ENCODE data around the gene NEUROG1.

NEUROG1 gene

DNA sequence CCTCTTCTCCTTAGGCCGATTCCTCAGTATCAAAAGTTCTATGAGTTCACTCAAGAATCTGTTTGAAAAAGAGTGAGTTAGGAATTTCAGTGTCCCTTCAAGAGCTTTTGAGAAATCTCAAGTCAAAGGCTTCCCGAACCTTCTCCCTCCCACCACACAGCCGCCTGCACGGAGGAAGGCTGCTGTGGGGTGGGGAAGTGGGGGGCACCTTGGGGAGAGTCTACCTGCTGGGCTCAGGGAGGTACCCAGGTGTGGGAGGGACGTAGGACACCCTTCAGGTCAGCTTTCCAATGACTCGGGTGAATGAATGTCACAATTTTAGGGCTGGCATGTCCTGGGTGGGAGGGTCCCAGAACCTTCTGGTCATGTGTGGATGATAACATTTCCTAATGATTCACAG lies 25.5 kb upstream of the NEUROG1 start:
- DNase-seq, result peak in 1 of 2 donors; percentile 39

DNA sequence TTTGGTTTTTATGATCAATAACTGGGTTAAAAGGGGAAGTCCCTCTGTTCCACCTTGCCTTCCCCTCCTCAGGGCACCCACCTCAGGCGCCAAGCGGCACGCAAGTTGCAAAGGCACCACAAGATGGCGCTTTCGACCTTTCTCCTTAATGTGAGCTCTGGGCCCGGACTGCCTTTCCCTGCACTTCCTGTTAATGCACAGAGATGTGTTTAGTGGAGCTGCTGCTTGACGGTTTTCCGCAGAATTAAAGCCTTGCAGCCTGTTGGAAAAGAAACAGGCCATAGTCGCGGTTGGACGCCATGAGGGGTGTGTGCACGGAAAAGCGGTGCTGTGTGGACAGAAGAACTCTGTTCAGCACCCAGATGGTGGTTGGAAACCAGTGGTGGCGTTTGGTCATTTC lies 25.1 kb upstream of the NEUROG1 start:
- peak; percentile 76 to 95 for DNase-seq

DNA sequence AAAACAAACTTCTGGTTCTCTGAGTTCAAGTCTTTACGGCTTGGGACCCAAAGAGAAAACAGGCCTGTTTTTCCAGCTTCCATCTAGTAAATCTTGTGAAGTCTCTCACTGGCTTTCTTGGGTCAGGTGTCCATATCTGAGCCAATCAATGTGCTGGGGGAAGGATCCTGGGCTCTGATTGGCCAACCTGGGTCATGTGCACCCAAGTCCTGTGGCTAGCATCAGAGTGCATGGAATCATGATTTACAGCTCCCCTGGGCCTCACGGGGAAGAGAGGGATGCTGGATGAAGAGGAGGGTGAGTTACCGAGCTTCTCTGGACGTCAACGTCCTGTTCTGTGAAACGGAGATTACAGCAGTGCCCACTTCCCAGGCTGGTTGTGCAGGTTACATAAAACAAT lies 23.6 kb upstream of the NEUROG1 start:
- peak in 1 of 2 donors; percentile 16 for DNase-seq

- no peak for DNase-seq
Measured at GRCh38 chr5:135557076-135557838, 21.5 kb upstream of the NEUROG1 start.

DNA sequence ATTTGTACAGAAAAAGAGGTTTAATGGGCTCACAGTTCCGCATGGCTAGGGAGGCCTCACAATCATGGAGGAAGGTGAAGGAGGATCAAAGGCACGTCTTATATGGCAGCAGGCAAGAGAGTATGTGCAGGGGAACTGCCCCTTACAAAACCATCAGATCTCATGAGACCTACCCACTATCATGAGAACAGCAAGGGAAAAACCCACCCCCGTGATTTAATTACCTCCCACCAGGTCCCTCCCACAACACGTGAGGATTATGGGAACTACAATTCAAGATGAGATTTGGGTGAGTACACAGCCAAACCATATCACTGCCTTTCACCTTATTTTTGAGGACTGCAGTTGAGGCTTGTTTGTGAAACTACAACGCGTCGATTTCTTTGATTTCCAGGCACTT lies 20.9 kb upstream of the NEUROG1 start:
- DNase-seq, result peak in 1 of 2 donors; percentile 61

GRCh38 chr5:135555530-135555929 lies 19.8 kb upstream of the NEUROG1 start:
- no peak for DNase-seq

- no peak for DNase-seq
Measured at GRCh38 chr5:135553688-135554462, 18.1 kb upstream of the NEUROG1 start.

- DNase-seq, result peak; percentile 60 to 93
Measured at GRCh38 chr5:135551593-135552447, 16.1 kb upstream of the NEUROG1 start.

DNA sequence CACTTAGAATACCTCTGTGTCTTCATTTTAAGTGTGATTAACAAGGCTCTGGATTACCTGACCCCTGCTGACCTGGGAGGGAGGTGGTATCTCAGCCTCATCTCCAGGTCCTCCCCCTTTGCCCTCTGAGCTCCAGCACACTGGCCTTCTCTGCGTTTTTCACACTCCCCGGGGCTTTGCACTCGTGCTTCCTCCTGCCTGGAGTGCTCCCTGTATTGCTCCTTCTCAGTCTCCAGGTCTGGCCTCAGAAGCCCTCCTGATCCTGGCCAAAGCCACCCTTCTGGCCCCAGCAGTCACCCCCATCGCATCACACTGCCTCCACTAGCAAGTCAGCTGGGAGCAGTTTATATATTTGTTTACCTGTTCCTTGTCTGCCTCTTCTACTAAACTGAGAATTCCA lies 13.6 kb upstream of the NEUROG1 start:
- no peak for DNase-seq

DNA sequence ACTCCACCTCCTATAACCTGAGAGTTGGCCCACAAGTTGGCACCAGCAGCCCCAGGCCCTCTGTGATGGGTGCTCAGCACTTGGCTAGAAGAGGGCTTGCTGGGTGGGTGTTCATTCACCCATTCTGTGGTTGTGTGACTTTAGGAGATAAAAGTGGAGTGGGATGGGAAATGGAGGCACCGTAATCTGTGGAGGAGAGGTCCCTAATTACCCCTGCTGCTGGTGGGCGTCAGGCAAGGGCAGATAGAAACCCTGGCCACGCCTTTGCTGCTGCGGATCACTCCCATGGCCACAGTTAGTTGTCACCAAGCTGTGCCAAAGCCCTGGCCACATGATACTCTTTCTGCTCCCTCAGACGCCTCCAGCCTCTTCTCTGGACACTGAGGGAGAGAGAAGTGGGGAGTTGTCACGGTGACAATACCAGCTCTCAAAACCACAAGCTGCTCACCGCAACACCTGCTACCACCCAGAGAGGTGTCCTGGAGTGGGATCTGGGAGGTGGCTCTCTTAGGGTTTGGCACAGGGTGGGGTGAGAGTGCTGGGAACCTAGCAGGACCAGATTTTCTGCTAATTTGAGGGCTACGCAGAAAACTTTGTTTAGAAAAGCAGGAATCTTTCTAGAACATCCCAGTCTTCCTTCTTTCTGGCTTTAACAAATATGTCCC lies 12.0 kb upstream of the NEUROG1 start:
- DNase-seq, result no peak

DNA sequence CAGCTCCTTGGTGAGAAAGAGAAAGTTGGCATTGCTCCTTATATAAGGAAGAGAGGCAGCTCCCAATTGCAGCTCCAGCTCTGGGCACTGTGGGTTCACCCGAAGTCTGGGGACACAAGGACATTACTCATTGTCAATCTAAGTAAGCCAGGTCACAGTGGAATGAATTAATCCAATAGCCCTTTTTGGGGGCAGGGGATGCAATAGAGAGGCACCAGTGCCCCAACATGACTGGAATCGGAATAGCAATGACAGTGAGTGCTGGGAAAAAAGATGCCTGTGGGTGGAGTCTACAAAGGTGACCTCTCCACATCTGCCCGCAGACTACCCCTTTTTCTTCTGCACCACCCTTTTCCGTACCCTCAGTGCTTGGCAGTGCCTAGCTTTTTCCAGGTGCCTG lies 11.1 kb upstream of the NEUROG1 start:
- DNase-seq, result no peak

- DNase-seq, result no peak
Measured at GRCh38 chr5:135546101-135546500, 10.3 kb upstream of the NEUROG1 start.

- no peak for DNase-seq
Measured at GRCh38 chr5:135545099-135545498, 9.3 kb upstream of the NEUROG1 start.

DNA sequence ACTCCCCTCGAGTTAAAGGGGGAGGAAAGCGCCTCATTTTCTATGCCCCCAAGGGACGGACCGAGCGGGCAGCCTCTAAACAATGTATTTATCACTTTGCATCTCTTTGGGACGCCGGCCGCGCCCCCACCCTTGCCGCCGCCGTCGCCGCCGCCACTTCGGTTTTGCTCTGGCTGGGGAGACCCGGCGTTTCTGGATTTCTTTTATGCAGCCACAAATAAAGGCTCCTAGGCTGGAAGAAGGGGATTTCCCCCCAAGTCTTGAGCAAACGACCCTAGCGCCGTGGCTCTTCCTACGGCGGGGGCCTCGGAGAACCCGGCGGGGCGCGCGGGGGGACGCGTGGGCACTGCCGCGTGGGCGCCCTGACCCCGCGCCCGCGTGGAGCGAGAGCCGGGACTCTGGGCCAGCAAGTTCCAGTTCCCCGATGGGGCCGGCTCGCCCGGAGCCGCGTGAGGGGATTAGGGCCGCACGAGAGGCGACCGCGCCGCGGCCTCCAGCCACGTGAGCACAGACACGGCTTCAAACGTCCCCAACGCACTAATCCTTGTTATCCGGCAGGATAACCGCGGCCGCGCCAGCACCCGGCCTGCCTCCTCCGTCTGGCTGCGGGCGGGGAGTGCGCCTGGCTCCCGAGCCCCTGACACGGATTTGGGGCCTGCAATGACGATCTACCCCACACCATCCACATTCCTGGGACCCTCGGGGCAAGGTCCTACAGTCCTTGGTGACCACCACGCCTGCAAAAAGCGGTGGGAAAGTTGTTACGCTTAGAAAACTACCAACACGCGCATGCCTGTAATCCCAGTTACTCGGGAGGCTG lies 7.9 kb upstream of the NEUROG1 start:
- peak; percentile 35 to 48 for DNase-seq

- DNase-seq, result no peak
Measured at GRCh38 chr5:135543001-135543484, 7.3 kb upstream of the NEUROG1 start.

DNA sequence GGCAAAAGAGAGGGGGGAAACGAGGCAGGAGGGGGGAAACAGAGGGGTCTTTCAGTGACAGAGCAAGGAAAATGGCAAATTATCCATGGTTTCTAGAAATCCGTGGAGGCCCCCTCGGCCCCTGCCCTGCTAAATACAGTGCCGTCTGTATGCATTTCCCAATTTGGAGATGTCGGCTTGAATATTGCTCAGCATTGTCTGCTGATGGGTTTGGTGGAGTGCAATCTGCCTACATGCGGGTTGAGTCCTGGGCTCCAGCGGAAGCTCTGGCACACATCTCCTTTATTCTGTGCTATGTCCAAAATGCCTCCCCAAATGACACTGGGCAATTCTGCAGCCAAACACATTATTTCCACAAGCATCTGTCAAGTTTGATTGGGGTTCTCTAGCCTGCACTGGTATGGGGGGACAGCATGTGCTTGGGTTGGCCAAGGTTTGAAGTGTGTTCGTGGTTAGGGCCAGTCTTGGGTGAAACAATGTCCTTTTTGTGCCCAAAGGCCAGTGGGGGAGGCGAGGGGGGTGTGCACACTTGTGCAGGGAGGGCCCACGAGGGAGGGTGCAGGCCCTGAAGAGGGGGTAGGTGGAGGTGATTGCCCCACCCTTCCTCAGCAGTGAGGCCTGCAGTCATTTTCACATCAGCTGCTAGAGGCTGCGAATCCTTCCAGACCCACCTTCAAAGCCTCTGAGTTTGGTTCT lies 6.2 kb upstream of the NEUROG1 start:
- DNase-seq, result no peak

- DNase-seq, result no peak
Measured at GRCh38 chr5:135539430-135540005, 3.8 kb upstream of the NEUROG1 start.

DNA sequence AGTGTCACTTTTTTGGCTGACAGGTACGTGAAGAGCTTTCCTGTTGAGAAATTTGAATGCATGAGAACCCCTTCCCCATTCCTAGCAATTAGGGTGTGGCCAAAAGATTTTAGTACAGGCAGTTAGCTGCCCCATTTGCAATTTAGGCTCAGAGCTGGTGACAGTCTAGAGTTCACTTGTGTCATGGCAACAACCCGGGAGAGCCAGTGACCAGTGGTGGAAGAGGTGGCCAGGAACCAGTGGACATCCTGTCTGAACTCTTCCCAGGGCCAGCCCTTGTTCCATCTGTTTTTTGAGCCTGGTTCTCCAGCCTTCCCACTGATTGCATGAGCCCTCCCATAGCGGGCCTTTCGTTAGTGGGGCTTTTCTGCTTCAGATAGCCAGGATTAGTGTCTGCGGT lies 2.5 kb upstream of the NEUROG1 start:
- DNase-seq, result no peak

- no peak for DNase-seq
Measured at GRCh38 chr5:135537745-135538144, 2.0 kb upstream of the NEUROG1 start.

DNA sequence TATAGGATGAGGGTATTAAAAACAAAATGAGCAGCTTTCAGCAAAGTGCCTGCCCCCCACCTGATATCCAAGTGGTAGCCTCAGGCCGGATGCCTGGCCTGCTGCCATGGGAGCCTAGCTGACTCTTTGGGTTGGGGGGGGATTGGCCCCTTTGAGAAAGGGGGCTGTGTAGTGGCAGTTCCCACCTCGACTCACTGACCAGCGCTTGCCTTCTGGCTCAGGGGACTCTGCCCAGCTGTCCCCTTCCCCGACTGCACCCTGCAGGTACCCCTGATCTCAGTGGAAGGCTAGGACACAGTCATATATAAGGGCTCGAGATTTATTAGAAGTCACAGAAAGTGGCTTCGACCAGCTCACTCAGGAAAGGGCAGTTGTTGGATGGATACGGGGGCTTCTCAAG lies 1.5 kb upstream of the NEUROG1 start:
- DNase-seq, result no peak

GRCh38 chr5:135535420-135535819 lies 344 bp downstream of the NEUROG1 start:
- DNase-seq, result no peak
